ENCODE results near the gene MAN1A1. TPM values are rescaled to one million over a fixed set of nuclear protein-coding genes. Genes with fewer than 3 reads are reported as not detected.

The MAN1A1 gene
- total RNA-seq, 1 experiment from 2014 or later, result 19.0 TPM

DNA sequence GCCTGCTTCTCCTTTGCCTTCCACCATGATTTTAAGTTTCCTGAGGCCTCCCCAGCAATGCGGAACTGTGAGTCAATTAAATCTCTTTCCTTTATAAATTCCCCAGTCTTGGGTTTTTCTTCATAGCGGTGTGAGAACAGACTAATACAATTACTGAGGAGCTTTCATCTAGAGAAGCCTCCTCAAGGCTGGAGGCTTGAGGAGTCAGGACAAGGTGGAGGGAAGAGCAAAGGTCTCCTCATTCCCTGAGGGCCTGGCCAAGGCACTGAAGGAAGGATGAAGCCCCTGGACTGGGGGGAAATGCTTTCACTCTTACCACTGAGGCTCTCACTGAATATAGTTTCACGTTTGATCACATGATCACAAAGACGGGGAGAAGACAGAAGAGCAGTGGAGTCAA is 118.2 kb downstream of the MAN1A1 start:
- Histone ChIP-seq H3K4me2 (ENCODE audit: low read length) (no peak overlapping the region), H3K27me3 (ENCODE audit: low read length) (no peaks in the 10 kb centered on the region), H2AFZ (ENCODE audit: low read length) (no peak overlapping the region), H3K4me1 (ENCODE audit: insufficient read depth, low read length) (no peaks in the 10 kb centered on the region), H3K79me2 (ENCODE audit: low read length) (no peaks in the 10 kb centered on the region), H3K36me3 (ENCODE audit: low read depth, low read length) (no peaks in the 10 kb centered on the region), H3K27ac (ENCODE audit: low read length) (no peak overlapping the region), H3F3A (ENCODE audit: low read length, unreplicated experiment) (no peaks in the 10 kb centered on the region), H3K4me3 (ENCODE audit: low read length) (no peak overlapping the region), H3K9me2 (replicated peaks; ENCODE audit: low read length) (no peaks in the 10 kb centered on the region), H3K9me3 (ENCODE audit: low read length) (no peaks in the 10 kb centered on the region), H4K20me1 (ENCODE audit: low read length) (no peaks in the 10 kb centered on the region), H3K9ac (ENCODE audit: low read length) (no peak overlapping the region)
- no TSS peak for BruUV-seq (replicated peaks)
- no peak for DNase-seq
- POLR2A ChIA-PET (ENCODE audit: unreplicated experiment), result no interaction called here
- CTCF ChIA-PET, result no interaction called here
- intact Hi-C loops (cut with micrococcal nuclease), result no loop called here
- ATAC-seq, result no peak
- TF ChIP-seq EZH2 (IDR thresholded peaks at IDR 0.05; ENCODE audit: low read length, unreplicated experiment) (no peak), EZH2phosphoT487 (IDR thresholded peaks at IDR 0.05; ENCODE audit: borderline replicate concordance, low read length) (no peak)
- TF ChIP-seq, protein P1, sequence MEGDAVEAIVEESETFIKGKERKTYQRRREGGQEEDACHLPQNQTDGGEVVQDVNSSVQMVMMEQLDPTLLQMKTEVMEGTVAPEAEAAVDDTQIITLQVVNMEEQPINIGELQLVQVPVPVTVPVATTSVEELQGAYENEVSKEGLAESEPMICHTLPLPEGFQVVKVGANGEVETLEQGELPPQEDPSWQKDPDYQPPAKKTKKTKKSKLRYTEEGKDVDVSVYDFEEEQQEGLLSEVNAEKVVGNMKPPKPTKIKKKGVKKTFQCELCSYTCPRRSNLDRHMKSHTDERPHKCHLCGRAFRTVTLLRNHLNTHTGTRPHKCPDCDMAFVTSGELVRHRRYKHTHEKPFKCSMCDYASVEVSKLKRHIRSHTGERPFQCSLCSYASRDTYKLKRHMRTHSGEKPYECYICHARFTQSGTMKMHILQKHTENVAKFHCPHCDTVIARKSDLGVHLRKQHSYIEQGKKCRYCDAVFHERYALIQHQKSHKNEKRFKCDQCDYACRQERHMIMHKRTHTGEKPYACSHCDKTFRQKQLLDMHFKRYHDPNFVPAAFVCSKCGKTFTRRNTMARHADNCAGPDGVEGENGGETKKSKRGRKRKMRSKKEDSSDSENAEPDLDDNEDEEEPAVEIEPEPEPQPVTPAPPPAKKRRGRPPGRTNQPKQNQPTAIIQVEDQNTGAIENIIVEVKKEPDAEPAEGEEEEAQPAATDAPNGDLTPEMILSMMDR (conservative IDR thresholded peaks at IDR 0.05; ENCODE audit: low read depth, low read length), result no peak

DNA sequence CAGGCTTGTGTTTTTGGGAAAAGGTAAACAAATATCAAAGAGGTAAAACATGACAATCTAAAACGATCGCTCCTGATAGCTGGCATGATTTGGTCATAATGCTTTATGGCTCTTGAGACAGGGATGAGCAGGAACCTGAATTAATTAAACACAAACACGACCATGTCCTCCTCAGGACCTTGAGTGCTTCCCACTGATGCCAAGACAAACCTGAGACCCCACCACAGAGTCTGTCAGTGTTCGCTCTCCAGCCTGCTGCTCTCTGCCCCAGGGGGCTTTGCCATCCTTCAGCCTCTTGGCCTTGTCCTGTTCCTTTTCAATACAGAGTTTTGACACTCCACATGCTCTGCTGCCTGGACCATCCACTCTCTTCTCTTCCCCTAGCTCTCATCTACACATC is 119.4 kb downstream of the MAN1A1 start:
- no peaks in the 10 kb centered on the region for H3K36me3 ChIP-seq (ENCODE audit: low read depth, low read length)
- TF ChIP-seq EZH2 (IDR thresholded peaks at IDR 0.05; ENCODE audit: low read length, unreplicated experiment) (no peak), EZH2phosphoT487 (IDR thresholded peaks at IDR 0.05; ENCODE audit: borderline replicate concordance, low read length) (no peak)
- TF ChIP-seq, protein P1 (conservative IDR thresholded peaks at IDR 0.05; ENCODE audit: low read depth, low read length), result no peak
- no peak overlapping the region for H3K9ac ChIP-seq (ENCODE audit: low read length)
- no peak overlapping the region for H3K4me2 ChIP-seq (ENCODE audit: low read length)
- intact Hi-C loops (cut with micrococcal nuclease), result no loop called here
- no peaks in the 10 kb centered on the region for H3K9me3 ChIP-seq (ENCODE audit: low read length)
- no peaks in the 10 kb centered on the region for H3K79me2 ChIP-seq (ENCODE audit: low read length)
- H2AFZ ChIP-seq (ENCODE audit: low read length), result no peak overlapping the region
- no TSS peak for BruUV-seq (replicated peaks)
- H3K4me1 ChIP-seq (ENCODE audit: insufficient read depth, low read length), result no peaks in the 10 kb centered on the region
- DNase-seq (no peak), ATAC-seq (no peak)
- no peaks in the 10 kb centered on the region for H3F3A ChIP-seq (ENCODE audit: low read length, unreplicated experiment)
- no peaks in the 10 kb centered on the region for H4K20me1 ChIP-seq (ENCODE audit: low read length)
- POLR2A ChIA-PET (ENCODE audit: unreplicated experiment), result no interaction called here
- CTCF ChIA-PET, result no interaction called here
- H3K27me3 ChIP-seq (ENCODE audit: low read length), result no peaks in the 10 kb centered on the region
- no peak overlapping the region for H3K27ac ChIP-seq (ENCODE audit: low read length)
- H3K9me2 ChIP-seq (replicated peaks; ENCODE audit: low read length), result no peaks in the 10 kb centered on the region
- no peak overlapping the region for H3K4me3 ChIP-seq (ENCODE audit: low read length)

DNA sequence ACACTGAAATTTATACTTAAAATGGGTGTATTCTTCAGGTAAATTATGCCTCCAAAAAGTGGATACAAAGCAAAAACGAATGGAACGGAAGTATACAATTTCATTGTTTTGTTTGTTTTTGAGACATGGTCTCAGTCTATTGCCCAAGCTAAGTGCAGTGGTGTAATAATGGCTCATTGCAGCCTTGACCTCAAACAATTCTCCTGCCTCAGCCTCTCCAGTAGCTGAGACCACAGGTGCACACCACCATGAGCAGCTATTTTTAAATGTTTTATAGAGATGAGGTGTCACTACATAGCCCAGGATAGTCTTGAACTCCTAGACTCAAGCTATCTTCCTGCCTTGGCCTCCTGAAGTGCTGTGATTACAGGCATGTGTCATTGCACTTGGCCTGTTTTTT is 122.2 kb downstream of the MAN1A1 start:
- intact Hi-C loops (cut with micrococcal nuclease), result no loop called here
- no peaks in the 10 kb centered on the region for H3K79me2 ChIP-seq (ENCODE audit: low read length)
- DNase-seq (no peak), ATAC-seq (no peak)
- no peaks in the 10 kb centered on the region for H3K9me3 ChIP-seq (ENCODE audit: low read length)
- H4K20me1 ChIP-seq (ENCODE audit: low read length), result no peaks in the 10 kb centered on the region
- no peaks in the 10 kb centered on the region for H3K36me3 ChIP-seq (ENCODE audit: low read depth, low read length)
- no peak overlapping the region for H3K4me2 ChIP-seq (ENCODE audit: low read length)
- CTCF ChIA-PET, result no interaction called here
- H3K27ac ChIP-seq (ENCODE audit: low read length), result no peak overlapping the region
- H2AFZ ChIP-seq (ENCODE audit: low read length), result no peak overlapping the region
- H3K9me2 ChIP-seq (replicated peaks; ENCODE audit: low read length), result no peaks in the 10 kb centered on the region
- no peak overlapping the region for H3K4me3 ChIP-seq (ENCODE audit: low read length)
- no peaks in the 10 kb centered on the region for H3K4me1 ChIP-seq (ENCODE audit: insufficient read depth, low read length)
- POLR2A ChIA-PET (ENCODE audit: unreplicated experiment), result no interaction called here
- no TSS peak for BruUV-seq (replicated peaks)
- no peaks in the 10 kb centered on the region for H3K27me3 ChIP-seq (ENCODE audit: low read length)
- no peak overlapping the region for H3K9ac ChIP-seq (ENCODE audit: low read length)
- no peaks in the 10 kb centered on the region for H3F3A ChIP-seq (ENCODE audit: low read length, unreplicated experiment)
- TF ChIP-seq, protein P1 (conservative IDR thresholded peaks at IDR 0.05; ENCODE audit: low read depth, low read length), result no peak
- no peak for TF ChIP-seq EZH2phosphoT487 (IDR thresholded peaks at IDR 0.05; ENCODE audit: borderline replicate concordance, low read length)
- TF ChIP-seq EZH2 (IDR thresholded peaks at IDR 0.05; ENCODE audit: low read length, unreplicated experiment), result no peak

All from PC-3 (cell line).